ENCODE results near the gene FAM3D. TPM values are rescaled to one million over a fixed set of nuclear protein-coding genes. Genes with fewer than 3 reads are reported as not detected.

Gene FAM3D
- total and polyA plus RNA-seq, 9 of the 15 experiments (the other 6 are each of a cell fraction or from before 2014, with no cell fraction given): not detected

DNA sequence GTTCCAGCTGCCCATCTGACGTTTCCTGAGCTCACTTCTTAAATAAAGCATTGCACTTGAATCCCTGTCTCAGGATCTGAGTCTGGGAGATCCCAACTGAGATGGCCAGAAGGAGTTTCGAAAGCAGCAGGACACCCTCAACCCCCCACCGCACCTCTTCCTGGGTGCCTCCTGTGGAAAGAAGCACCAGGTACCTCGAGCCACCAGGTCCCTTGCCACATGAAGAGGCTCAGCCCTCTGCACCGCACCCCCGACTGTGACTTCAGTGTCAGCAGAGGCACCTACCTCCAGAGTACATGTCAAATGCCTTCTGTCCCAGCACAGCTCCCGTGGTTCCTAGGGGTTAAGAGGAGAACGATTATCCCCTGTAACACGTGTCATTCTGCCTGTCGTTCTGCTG, 26.7 kb downstream of the FAM3D start:
- DNase-seq (ENCODE audit: extremely low read depth in 1 of 4, low spot score in 3 of 4): no peak
- ChIA-PET POLR2A (no interaction called here), CTCF (ENCODE audit: low intra/inter-chr PET ratio) (interaction anchor here (1.1 to 1.5 kb wide), 2 partner anchors 72 to 572 kb away, joined by 3 to 4 read pairs; no protein-coding TSS in a partner anchor)
- intact Hi-C loops (cut with micrococcal nuclease): loop anchor here (10.0 kb wide), 1 partner anchor 335 kb away; the partner anchor contains the start of genes HTD2 and RPP14
- no peak overlapping the region for H3K4me2 ChIP-seq (ENCODE audit: insufficient read depth, low read length)
- in situ Hi-C loops (cut with MboI): no loop called here
- FAIRE-seq: no peak
- no peaks in the 10 kb centered on the region for H3K9me1 ChIP-seq (ENCODE audit: control insufficient read depth, insufficient read depth, low read length)
- H4K20me1 ChIP-seq (replicated peaks; ENCODE audit: control insufficient read depth, insufficient read depth, low read length): no peaks in the 10 kb centered on the region
- peaks cover 0 to 25% of the 10 kb centered on the region in 2 experiments; a peak in 3 of 5 replicates for H3K27me3 ChIP-seq (ENCODE audit: control insufficient read depth in 2 of 2, insufficient read depth in 2 of 2, low read length in 2 of 2)
- no peak overlapping the region for H3K4me3 ChIP-seq
- BruUV-seq (replicated peaks): no TSS peak
- no peaks in the 10 kb centered on the region for H3K79me2 ChIP-seq (ENCODE audit: control insufficient read depth, insufficient read depth, low read length)
- H3K4me1 ChIP-seq (replicated peaks in 1 of 2; ENCODE audit: control insufficient read depth in 2 of 2, insufficient read depth in 2 of 2, low read length in 2 of 2): no peaks in the 10 kb centered on the region
- no peak overlapping the region for H3K9ac ChIP-seq (ENCODE audit: insufficient read depth in 1 of 2, low read depth in 2 of 2, low read length in 2 of 2)
- H2AFZ ChIP-seq (ENCODE audit: low read depth, low read length): no peak overlapping the region
- no peak for ATAC-seq
- TF ChIP-seq YY1 (IDR thresholded peaks at IDR 0.05; ENCODE audit: borderline replicate concordance in 1 of 3, control insufficient read depth in 1 of 3, extremely low read depth in 1 of 3, insufficient read depth in 3 of 3, insufficient read length in 1 of 3, insufficient replicate concordance in 2 of 3, low read depth in 1 of 3, low read length in 2 of 3): no peak
- TF ChIP-seq ESRRA (IDR thresholded peaks at IDR 0.05; ENCODE audit: borderline replicate concordance, low read depth): no peak
- TF ChIP-seq POLR2B (IDR thresholded peaks at IDR 0.05; ENCODE audit: low read depth, partially characterized antibody): no peak
- no peak for TF ChIP-seq ZFX (CRISPR knock-in tag; IDR thresholded peaks at IDR 0.05)
- no peak for TF ChIP-seq SRSF7 (optimal IDR thresholded peaks at IDR 0.05; ENCODE audit: low read depth, low read length)
- TF ChIP-seq, protein P1, sequence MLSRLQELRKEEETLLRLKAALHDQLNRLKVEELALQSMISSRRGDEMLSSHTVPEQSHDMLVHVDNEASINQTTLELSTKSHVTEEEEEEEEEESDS (CRISPR knock-in tag; IDR thresholded peaks at IDR 0.05): no peak
- TF ChIP-seq ZNF140 (CRISPR knock-in tag; IDR thresholded peaks at IDR 0.05): no peak
- no peak for TF ChIP-seq ZNF41 (CRISPR knock-in tag; conservative IDR thresholded peaks at IDR 0.05)
- no peak for TF ChIP-seq ZKSCAN3 (CRISPR knock-in tag; IDR thresholded peaks at IDR 0.05)
- no peak for TF ChIP-seq GABPA (tag; conservative IDR thresholded peaks at IDR 0.05; ENCODE audit: low read depth)
- no peak for TF ChIP-seq XRCC3 (IDR thresholded peaks at IDR 0.05)
- TF ChIP-seq BRCA1 (IDR thresholded peaks at IDR 0.05): no peak
- TF ChIP-seq BRCA1 (CRISPR knock-in tag; IDR thresholded peaks at IDR 0.05): no peak
- TF ChIP-seq, protein P2, sequence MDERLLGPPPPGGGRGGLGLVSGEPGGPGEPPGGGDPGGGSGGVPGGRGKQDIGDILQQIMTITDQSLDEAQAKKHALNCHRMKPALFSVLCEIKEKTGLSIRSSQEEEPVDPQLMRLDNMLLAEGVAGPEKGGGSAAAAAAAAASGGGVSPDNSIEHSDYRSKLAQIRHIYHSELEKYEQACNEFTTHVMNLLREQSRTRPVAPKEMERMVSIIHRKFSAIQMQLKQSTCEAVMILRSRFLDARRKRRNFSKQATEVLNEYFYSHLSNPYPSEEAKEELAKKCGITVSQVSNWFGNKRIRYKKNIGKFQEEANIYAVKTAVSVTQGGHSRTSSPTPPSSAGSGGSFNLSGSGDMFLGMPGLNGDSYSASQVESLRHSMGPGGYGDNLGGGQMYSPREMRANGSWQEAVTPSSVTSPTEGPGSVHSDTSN (CRISPR knock-in tag; IDR thresholded peaks at IDR 0.05; ENCODE audit: low read depth): no peak
- TF ChIP-seq, protein P2 (tag; conservative IDR thresholded peaks at IDR 0.05; ENCODE audit: low read depth): no peak
- TF ChIP-seq ERF (CRISPR knock-in tag; IDR thresholded peaks at IDR 0.05): no peak
- WGBS (ENCODE audit: insufficient coverage, low coverage, missing lambda C conversion rate): 3% methylated on average over 9 of the region's 10 CpGs
- H3K9me3 ChIP-seq (replicated peaks; ENCODE audit: control insufficient read depth, insufficient read depth, low read depth, low read length): no peaks in the 10 kb centered on the region
- H3K27ac ChIP-seq (ENCODE audit: extremely low read depth, low read depth, low read length): no peak overlapping the region
- H3K36me3 ChIP-seq (ENCODE audit: control insufficient read depth, insufficient read depth, low read length): no peaks in the 10 kb centered on the region

Measured in K562 (cell line).